IMR-90 (cell line): ENCODE data around the gene SNAPC2.

ENCODE experiments used
- BHLHE40 ChIP-seq: fragments of 150-350 bp; IDR thresholded peaks from 2 replicates; pipeline ENCODE4 v1.6.1; 2016; ENCODE audit warnings: mild to moderate bottlenecking, low read depth, low read length
- CHD1 ChIP-seq: IDR thresholded peaks from 2 replicates; pipeline ENCODE4 v1.6.1; 2012; ENCODE audit warnings: low read depth, low read length, improper control_type of control experiment
- MAFK ChIP-seq: IDR thresholded peaks from 2 replicates; pipeline ENCODE4 v1.6.1; 2012; ENCODE audit warnings: low read depth, low read length, improper control_type of control experiment
- MAZ ChIP-seq: IDR thresholded peaks from 2 replicates; pipeline ENCODE4 v1.6.1; 2012; ENCODE audit warnings: low read depth, mild to moderate bottlenecking, low read length, improper control_type of control experiment, moderate library complexity, borderline replicate concordance
- MXI1 ChIP-seq: IDR thresholded peaks from 2 replicates; pipeline ENCODE4 v1.6.1; 2012; ENCODE audit warnings: low read depth, mild to moderate bottlenecking, low read length, moderate library complexity, borderline replicate concordance
- NFE2L2 ChIP-seq: fragments of 150-350 bp; IDR thresholded peaks from 2 replicates; pipeline ENCODE4 v1.6.1; 2016; ENCODE audit warnings: low read depth, mild to moderate bottlenecking, low read length
- POLR2A ChIP-seq: IDR thresholded peaks from 2 replicates; pipeline ENCODE4 v1.6.1; 2012; ENCODE audit warnings: mild to moderate bottlenecking, low read depth, low read length
- RAD21 ChIP-seq: IDR thresholded peaks from 2 replicates; pipeline ENCODE4 v1.6.1; 2012; ENCODE audit warnings: low read length, improper control_type of control experiment
- RCOR1 ChIP-seq: IDR thresholded peaks from 2 replicates; pipeline ENCODE4 v1.6.1; 2012; ENCODE audit warnings: mild to moderate bottlenecking, low read length, improper control_type of control experiment; ENCODE audit not compliant: insufficient replicate concordance
- RFX5 ChIP-seq: IDR thresholded peaks from 2 replicates; pipeline ENCODE4 v1.8.0; 2012; ENCODE audit warnings: low read depth, mild to moderate bottlenecking, low read length, moderate library complexity
- SMC3 ChIP-seq: fragments of 150-350 bp; IDR thresholded peaks from 2 replicates; pipeline ENCODE4 v1.6.1; 2016; ENCODE audit warnings: low read depth, mild to moderate bottlenecking, antibody characterized with exemption, low read length, moderate library complexity
- TF ChIP-seq, protein P1 (sequence below): conservative IDR thresholded peaks from 2 replicates; pipeline ENCODE4 v1.5.1; 2012; ENCODE audit warnings: mild to moderate bottlenecking, low read depth, low read length, improper control_type of control experiment
- TF ChIP-seq, protein P2 (sequence below): fragments of 150-350 bp; IDR thresholded peaks from 2 replicates; pipeline ENCODE4 v1.6.1; 2017; ENCODE audit warnings: mild to moderate bottlenecking, antibody characterized with exemption, low read length, low read depth
- TF ChIP-seq, protein P3 (sequence below): fragments of 150-350 bp; IDR thresholded peaks from 2 replicates; pipeline ENCODE4 v1.6.1; 2016; ENCODE audit warnings: low read depth, mild to moderate bottlenecking, low read length, moderate library complexity, borderline replicate concordance

DNA sequence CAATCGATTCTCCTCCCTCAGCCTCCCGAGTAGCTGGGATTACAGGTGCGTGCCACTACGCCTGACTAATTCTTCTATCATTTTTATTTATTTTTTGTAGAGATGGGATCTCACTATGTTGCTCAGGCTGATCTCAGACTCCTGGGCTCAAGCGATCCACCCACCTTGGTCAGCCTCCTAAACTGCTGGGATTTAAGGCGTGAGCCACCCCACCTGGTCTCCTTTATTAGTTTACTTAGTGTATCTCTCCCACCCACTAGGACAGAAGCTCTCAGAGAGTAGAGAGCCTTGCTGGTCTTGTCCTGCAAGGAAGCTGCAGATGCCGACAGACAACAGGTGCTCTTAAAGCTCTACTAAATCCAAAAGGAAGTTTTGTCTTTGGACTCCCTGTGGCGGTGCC lies 34.3 kb upstream of the SNAPC2 start:
- TF ChIP-seq, protein P1, sequence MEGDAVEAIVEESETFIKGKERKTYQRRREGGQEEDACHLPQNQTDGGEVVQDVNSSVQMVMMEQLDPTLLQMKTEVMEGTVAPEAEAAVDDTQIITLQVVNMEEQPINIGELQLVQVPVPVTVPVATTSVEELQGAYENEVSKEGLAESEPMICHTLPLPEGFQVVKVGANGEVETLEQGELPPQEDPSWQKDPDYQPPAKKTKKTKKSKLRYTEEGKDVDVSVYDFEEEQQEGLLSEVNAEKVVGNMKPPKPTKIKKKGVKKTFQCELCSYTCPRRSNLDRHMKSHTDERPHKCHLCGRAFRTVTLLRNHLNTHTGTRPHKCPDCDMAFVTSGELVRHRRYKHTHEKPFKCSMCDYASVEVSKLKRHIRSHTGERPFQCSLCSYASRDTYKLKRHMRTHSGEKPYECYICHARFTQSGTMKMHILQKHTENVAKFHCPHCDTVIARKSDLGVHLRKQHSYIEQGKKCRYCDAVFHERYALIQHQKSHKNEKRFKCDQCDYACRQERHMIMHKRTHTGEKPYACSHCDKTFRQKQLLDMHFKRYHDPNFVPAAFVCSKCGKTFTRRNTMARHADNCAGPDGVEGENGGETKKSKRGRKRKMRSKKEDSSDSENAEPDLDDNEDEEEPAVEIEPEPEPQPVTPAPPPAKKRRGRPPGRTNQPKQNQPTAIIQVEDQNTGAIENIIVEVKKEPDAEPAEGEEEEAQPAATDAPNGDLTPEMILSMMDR, result no peak
- no peak for TF ChIP-seq RCOR1
- no peak for TF ChIP-seq POLR2A
- TF ChIP-seq, protein P2, sequence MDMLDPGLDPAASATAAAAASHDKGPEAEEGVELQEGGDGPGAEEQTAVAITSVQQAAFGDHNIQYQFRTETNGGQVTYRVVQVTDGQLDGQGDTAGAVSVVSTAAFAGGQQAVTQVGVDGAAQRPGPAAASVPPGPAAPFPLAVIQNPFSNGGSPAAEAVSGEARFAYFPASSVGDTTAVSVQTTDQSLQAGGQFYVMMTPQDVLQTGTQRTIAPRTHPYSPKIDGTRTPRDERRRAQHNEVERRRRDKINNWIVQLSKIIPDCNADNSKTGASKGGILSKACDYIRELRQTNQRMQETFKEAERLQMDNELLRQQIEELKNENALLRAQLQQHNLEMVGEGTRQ, result no peak
- no peak for TF ChIP-seq MXI1
- TF ChIP-seq RAD21, result no peak
- TF ChIP-seq MAZ, result no peak
- no peak for TF ChIP-seq RFX5
- TF ChIP-seq NFE2L2, result no peak
- no peak for TF ChIP-seq SMC3
- no peak for TF ChIP-seq CHD1
- TF ChIP-seq, protein P3, sequence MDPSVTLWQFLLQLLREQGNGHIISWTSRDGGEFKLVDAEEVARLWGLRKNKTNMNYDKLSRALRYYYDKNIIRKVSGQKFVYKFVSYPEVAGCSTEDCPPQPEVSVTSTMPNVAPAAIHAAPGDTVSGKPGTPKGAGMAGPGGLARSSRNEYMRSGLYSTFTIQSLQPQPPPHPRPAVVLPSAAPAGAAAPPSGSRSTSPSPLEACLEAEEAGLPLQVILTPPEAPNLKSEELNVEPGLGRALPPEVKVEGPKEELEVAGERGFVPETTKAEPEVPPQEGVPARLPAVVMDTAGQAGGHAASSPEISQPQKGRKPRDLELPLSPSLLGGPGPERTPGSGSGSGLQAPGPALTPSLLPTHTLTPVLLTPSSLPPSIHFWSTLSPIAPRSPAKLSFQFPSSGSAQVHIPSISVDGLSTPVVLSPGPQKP, result no peak
- no peak for TF ChIP-seq BHLHE40
- no peak for TF ChIP-seq MAFK
